Measurements from ENCODE around the gene PKD2L1. TPM values are rescaled to one million over a fixed set of nuclear protein-coding genes. Genes with fewer than 3 reads are reported as not detected.
A peak's percentile ranks its signal among the peaks of the same experiment; 100 is the strongest.

The PKD2L1 gene
- polyA plus RNA-seq, 1 donor from 2014 or later = not detected

DNA sequence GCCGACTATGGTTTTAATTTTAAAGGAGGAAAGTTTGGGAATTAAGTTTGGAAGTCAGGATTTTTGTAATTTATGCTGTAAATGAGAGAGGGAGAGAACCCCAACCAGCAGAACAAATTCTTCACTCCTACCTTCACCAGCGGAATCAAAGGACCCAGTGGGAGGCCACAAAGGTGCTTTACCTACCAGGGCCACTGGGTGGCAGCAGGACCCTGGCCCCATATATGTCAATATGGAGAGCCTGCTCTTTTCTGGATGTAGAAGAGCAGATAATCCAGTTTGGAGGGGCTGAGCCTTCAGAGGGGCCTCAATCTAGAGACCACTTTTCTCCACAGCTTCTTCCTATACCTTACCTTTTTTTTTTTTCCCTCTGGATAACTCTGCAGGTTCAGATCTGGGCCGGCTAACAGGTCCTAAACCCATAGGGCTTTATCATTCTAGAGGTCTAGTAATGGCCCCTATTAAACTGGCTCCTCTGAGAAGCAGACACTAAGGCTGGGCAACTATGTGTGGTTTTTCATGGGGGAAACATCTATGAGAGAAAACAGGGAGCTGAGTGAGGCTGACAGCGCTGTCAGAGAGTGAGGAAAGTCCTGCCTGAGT, 8.5 kb upstream of the PKD2L1 start:
- Histone ChIP-seq H3K4me2 (ENCODE audit: low read length) (no peak overlapping the region), H3K27ac (ENCODE audit: low read length) (no peak overlapping the region), H3K9me3 (ENCODE audit: low read length) (no peaks in the 10 kb centered on the region), H3K9ac (ENCODE audit: low read length) (no peak overlapping the region), H3K79me2 (replicated peaks; ENCODE audit: insufficient read depth, low read length) (no peaks in the 10 kb centered on the region), H2AFZ (ENCODE audit: low read depth, low read length) (peak overlapping the region; percentile 3), H3K27me3 (ENCODE audit: insufficient read depth, low read depth, low read length) (no peaks in the 10 kb centered on the region), H3K9me2 (ENCODE audit: insufficient read depth, low read length) (no peaks in the 10 kb centered on the region), H3K36me3 (ENCODE audit: insufficient read depth, low read length) (no peaks in the 10 kb centered on the region), H4K20me1 (ENCODE audit: insufficient read depth) (no peaks in the 10 kb centered on the region), H3K4me3 (ENCODE audit: low read length) (no peak overlapping the region), H3F3A (ENCODE audit: insufficient read depth, low read length, poor library complexity, severe bottlenecking) (no peaks in the 10 kb centered on the region)
- TF ChIP-seq TAF1 (IDR thresholded peaks at IDR 0.05; ENCODE audit: low read depth) (no peak), RAD21 (conservative IDR thresholded peaks at IDR 0.05) (peak; percentile 85), MXI1 (conservative IDR thresholded peaks at IDR 0.05; ENCODE audit: poor library complexity, severe bottlenecking) (no peak), POLR2AphosphoS5 (IDR thresholded peaks at IDR 0.05) (no peak), EP300 (conservative IDR thresholded peaks at IDR 0.05; ENCODE audit: poor library complexity, severe bottlenecking) (no peak), SMC3 (conservative IDR thresholded peaks at IDR 0.05; ENCODE audit: poor library complexity) (peak; percentile 93), EZH2 (IDR thresholded peaks at IDR 0.05; ENCODE audit: borderline replicate concordance, insufficient read depth, low read length, poor library complexity, severe bottlenecking) (no peak)
- TF ChIP-seq, protein P1, sequence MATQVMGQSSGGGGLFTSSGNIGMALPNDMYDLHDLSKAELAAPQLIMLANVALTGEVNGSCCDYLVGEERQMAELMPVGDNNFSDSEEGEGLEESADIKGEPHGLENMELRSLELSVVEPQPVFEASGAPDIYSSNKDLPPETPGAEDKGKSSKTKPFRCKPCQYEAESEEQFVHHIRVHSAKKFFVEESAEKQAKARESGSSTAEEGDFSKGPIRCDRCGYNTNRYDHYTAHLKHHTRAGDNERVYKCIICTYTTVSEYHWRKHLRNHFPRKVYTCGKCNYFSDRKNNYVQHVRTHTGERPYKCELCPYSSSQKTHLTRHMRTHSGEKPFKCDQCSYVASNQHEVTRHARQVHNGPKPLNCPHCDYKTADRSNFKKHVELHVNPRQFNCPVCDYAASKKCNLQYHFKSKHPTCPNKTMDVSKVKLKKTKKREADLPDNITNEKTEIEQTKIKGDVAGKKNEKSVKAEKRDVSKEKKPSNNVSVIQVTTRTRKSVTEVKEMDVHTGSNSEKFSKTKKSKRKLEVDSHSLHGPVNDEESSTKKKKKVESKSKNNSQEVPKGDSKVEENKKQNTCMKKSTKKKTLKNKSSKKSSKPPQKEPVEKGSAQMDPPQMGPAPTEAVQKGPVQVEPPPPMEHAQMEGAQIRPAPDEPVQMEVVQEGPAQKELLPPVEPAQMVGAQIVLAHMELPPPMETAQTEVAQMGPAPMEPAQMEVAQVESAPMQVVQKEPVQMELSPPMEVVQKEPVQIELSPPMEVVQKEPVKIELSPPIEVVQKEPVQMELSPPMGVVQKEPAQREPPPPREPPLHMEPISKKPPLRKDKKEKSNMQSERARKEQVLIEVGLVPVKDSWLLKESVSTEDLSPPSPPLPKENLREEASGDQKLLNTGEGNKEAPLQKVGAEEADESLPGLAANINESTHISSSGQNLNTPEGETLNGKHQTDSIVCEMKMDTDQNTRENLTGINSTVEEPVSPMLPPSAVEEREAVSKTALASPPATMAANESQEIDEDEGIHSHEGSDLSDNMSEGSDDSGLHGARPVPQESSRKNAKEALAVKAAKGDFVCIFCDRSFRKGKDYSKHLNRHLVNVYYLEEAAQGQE (IDR thresholded peaks at IDR 0.05; ENCODE audit: borderline replicate concordance) = no peak
- TF ChIP-seq, protein P2, sequence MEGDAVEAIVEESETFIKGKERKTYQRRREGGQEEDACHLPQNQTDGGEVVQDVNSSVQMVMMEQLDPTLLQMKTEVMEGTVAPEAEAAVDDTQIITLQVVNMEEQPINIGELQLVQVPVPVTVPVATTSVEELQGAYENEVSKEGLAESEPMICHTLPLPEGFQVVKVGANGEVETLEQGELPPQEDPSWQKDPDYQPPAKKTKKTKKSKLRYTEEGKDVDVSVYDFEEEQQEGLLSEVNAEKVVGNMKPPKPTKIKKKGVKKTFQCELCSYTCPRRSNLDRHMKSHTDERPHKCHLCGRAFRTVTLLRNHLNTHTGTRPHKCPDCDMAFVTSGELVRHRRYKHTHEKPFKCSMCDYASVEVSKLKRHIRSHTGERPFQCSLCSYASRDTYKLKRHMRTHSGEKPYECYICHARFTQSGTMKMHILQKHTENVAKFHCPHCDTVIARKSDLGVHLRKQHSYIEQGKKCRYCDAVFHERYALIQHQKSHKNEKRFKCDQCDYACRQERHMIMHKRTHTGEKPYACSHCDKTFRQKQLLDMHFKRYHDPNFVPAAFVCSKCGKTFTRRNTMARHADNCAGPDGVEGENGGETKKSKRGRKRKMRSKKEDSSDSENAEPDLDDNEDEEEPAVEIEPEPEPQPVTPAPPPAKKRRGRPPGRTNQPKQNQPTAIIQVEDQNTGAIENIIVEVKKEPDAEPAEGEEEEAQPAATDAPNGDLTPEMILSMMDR (IDR thresholded peaks at IDR 0.05; ENCODE audit: poor library complexity, severe bottlenecking) = peak; percentile 89

DNA sequence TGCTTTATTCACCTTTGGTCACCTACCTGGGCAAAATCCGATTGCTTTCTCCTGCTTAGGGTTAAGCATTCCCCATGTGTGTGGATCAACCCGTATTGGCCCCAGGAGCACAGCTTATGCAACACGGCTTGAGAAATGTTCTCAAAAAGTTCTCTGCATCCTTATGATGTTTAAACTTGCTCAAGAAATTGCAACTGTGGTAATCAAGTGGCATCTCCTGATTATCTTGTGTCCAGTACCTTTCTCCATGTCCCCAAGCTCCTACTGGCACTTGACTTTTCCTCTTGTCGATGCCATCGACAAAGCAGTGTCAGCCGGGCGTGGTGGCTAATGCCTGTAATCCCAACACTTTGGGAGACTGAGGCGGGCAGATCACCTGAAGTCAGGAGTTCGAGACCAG, 4.7 kb upstream of the PKD2L1 start:
- Histone ChIP-seq H3K4me3 (ENCODE audit: low read length) (no peak overlapping the region), H3K79me2 (replicated peaks; ENCODE audit: insufficient read depth, low read length) (no peaks in the 10 kb centered on the region), H4K20me1 (ENCODE audit: insufficient read depth) (no peaks in the 10 kb centered on the region), H3K9me2 (ENCODE audit: insufficient read depth, low read length) (no peaks in the 10 kb centered on the region), H3F3A (ENCODE audit: insufficient read depth, low read length, poor library complexity, severe bottlenecking) (no peaks in the 10 kb centered on the region), H3K27ac (ENCODE audit: low read length) (no peak overlapping the region), H3K9me3 (ENCODE audit: low read length) (no peaks in the 10 kb centered on the region), H3K4me2 (ENCODE audit: low read length) (no peak overlapping the region), H3K36me3 (ENCODE audit: insufficient read depth, low read length) (no peaks in the 10 kb centered on the region), H3K9ac (ENCODE audit: low read length) (no peak overlapping the region), H3K27me3 (ENCODE audit: insufficient read depth, low read depth, low read length) (no peaks in the 10 kb centered on the region), H2AFZ (ENCODE audit: low read depth, low read length) (no peak overlapping the region)
- TF ChIP-seq, protein P2 (IDR thresholded peaks at IDR 0.05; ENCODE audit: poor library complexity, severe bottlenecking) = no peak
- TF ChIP-seq RAD21 (conservative IDR thresholded peaks at IDR 0.05) (no peak), POLR2AphosphoS5 (IDR thresholded peaks at IDR 0.05) (no peak)
- TF ChIP-seq, protein P1 (IDR thresholded peaks at IDR 0.05; ENCODE audit: borderline replicate concordance) = no peak
